ENCODE data around the gene GPR35. TPM values are rescaled to one million over a fixed set of nuclear protein-coding genes. Genes with fewer than 3 reads are reported as not detected.
A peak's percentile ranks its signal among the peaks of the same experiment; 100 is the strongest.

GPR35 gene
- total and polyA plus RNA-seq, 2 of the 13 experiments (the other 11 are each of a cell fraction or from before 2014, with no cell fraction given): 27.1 to 44.2 TPM

DNA sequence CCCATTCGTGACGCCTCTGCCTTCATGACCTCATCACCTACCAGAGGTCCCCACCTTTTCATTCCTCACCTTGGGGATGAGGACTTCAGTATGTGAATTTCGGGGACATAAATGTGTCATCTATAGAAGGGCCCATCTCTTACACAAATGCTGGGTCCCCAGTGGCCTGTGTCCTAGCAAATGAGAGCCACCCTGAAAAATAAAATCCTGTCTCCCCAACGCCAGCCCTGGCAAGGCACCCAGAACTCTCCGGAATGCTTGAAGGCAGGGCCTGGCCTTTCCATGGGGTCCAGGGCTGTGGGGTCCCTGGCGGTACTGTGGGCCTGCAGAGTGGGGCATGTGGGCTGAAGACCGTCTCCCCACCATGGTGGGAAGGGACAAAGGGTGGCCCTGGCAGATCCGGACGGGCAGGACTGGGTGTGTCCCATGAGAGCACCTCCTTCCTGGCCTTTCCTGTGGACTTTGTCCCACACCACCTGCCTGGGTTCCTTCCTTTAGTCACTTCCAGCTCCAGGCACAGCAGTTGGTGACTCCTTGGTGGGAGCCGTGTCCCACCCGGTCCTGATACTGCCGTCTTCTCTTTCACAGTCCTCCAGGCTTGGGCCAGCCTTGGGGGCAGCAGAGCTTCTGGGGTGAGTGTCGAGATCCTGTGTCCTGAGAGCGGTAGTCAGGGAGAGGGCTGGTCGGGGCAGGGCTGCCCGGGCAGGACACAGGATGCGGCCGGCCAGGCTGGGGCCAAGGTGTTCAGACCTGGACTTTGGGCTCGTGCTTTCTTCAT lies 20.2 kb upstream of the GPR35 start (continued):
- TF ChIP-seq, protein P1, sequence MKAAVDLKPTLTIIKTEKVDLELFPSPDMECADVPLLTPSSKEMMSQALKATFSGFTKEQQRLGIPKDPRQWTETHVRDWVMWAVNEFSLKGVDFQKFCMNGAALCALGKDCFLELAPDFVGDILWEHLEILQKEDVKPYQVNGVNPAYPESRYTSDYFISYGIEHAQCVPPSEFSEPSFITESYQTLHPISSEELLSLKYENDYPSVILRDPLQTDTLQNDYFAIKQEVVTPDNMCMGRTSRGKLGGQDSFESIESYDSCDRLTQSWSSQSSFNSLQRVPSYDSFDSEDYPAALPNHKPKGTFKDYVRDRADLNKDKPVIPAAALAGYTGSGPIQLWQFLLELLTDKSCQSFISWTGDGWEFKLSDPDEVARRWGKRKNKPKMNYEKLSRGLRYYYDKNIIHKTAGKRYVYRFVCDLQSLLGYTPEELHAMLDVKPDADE (CRISPR knock-in tag; IDR thresholded peaks at IDR 0.05): no peak
- 0 out of 2 replicates have a peak, but pooled peaks have one; percentile 8 for TF ChIP-seq TERF1 (CRISPR knock-in tag; IDR thresholded peaks at IDR 0.05)
- TF ChIP-seq SOX13 (IDR thresholded peaks at IDR 0.05): no peak
- TF ChIP-seq SOX13 (CRISPR knock-in tag; conservative IDR thresholded peaks at IDR 0.05 in 1 of 2, IDR thresholded peaks at IDR 0.05 in 1 of 2): no peak
- peak; percentile 42; the same call in 1 of the 2 replicates for TF ChIP-seq THAP9 (CRISPR knock-in tag; IDR thresholded peaks at IDR 0.05; ENCODE audit: borderline replicate concordance)
- TF ChIP-seq, protein P2, sequence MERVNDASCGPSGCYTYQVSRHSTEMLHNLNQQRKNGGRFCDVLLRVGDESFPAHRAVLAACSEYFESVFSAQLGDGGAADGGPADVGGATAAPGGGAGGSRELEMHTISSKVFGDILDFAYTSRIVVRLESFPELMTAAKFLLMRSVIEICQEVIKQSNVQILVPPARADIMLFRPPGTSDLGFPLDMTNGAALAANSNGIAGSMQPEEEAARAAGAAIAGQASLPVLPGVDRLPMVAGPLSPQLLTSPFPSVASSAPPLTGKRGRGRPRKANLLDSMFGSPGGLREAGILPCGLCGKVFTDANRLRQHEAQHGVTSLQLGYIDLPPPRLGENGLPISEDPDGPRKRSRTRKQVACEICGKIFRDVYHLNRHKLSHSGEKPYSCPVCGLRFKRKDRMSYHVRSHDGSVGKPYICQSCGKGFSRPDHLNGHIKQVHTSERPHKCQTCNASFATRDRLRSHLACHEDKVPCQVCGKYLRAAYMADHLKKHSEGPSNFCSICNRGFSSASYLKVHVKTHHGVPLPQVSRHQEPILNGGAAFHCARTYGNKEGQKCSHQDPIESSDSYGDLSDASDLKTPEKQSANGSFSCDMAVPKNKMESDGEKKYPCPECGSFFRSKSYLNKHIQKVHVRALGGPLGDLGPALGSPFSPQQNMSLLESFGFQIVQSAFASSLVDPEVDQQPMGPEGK (CRISPR knock-in tag; IDR thresholded peaks at IDR 0.05): peak; percentile 68
- TF ChIP-seq CC2D1A (CRISPR knock-in tag; IDR thresholded peaks at IDR 0.05): 0 out of 2 replicates have a peak, but pooled peaks have one; percentile 36
- peak; percentile 55 for TF ChIP-seq ZNF230 (CRISPR knock-in tag; IDR thresholded peaks at IDR 0.05)
- TF ChIP-seq, protein P3, sequence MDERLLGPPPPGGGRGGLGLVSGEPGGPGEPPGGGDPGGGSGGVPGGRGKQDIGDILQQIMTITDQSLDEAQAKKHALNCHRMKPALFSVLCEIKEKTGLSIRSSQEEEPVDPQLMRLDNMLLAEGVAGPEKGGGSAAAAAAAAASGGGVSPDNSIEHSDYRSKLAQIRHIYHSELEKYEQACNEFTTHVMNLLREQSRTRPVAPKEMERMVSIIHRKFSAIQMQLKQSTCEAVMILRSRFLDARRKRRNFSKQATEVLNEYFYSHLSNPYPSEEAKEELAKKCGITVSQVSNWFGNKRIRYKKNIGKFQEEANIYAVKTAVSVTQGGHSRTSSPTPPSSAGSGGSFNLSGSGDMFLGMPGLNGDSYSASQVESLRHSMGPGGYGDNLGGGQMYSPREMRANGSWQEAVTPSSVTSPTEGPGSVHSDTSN (CRISPR knock-in tag; IDR thresholded peaks at IDR 0.05): no peak
- TF ChIP-seq SAP130 (CRISPR knock-in tag; IDR thresholded peaks at IDR 0.05; ENCODE audit: low read depth): peak; percentile 91
- no peak for TF ChIP-seq ZNF432 (CRISPR knock-in tag; IDR thresholded peaks at IDR 0.05; ENCODE audit: borderline replicate concordance)
- TF ChIP-seq ZNF879 (CRISPR knock-in tag; IDR thresholded peaks at IDR 0.05): no peak
- peak; percentile 63; the same call in 1 of the 2 replicates for TF ChIP-seq ZBTB7B (CRISPR knock-in tag; IDR thresholded peaks at IDR 0.05)
- no peak for TF ChIP-seq ZNF326 (CRISPR knock-in tag; IDR thresholded peaks at IDR 0.05; ENCODE audit: borderline replicate concordance)
- TF ChIP-seq SUZ12 (IDR thresholded peaks at IDR 0.05; ENCODE audit: low read depth, low read length): no peak
- 0 out of 2 replicates have a peak, but pooled peaks have one; percentile 43 for TF ChIP-seq MEIS2 (CRISPR knock-in tag; IDR thresholded peaks at IDR 0.05)
- peak; percentile 11; the same call in 1 of the 2 replicates for TF ChIP-seq ARNTL (CRISPR knock-in tag; IDR thresholded peaks at IDR 0.05)
- 0 out of 2 replicates have a peak, but pooled peaks have one; percentile 49 for TF ChIP-seq ZNF780A (CRISPR knock-in tag; IDR thresholded peaks at IDR 0.05)
- TF ChIP-seq BORCS8-MEF2B (CRISPR knock-in tag; IDR thresholded peaks at IDR 0.05): peak; percentile 49; the same call in 1 of the 2 replicates
- no peak for TF ChIP-seq ZFP36 (IDR thresholded peaks at IDR 0.05; ENCODE audit: borderline replicate concordance, low read depth, low read length, partially characterized antibody)
- TF ChIP-seq KDM2A (CRISPR knock-in tag; IDR thresholded peaks at IDR 0.05; ENCODE audit: borderline replicate concordance, low read depth): peak; percentile 88
